ENCODE results near the gene HOXC12.

HOXC12 gene

GRCh38 chr12:54008260-54008552 is 53.5 kb downstream of the HOXC12 start:
- DNase-seq, result no peak
- TF ChIP-seq POLR2A (IDR thresholded peaks at IDR 0.05; ENCODE audit: low read length) (no peak), GATA1 (IDR thresholded peaks at IDR 0.05; ENCODE audit: low read depth, low read length) (no peak)
